GM19043 (cell line): ENCODE results near the gene CAMK1D.

Source experiments
- ATAC-seq: cut with Tn5 transposase; IDR thresholded peaks from one replicate; pipeline ENCODE4 v1.9.1; 2021; ENCODE audit warnings: low read depth; ENCODE audit not compliant: unreplicated experiment

CAMK1D gene

DNA sequence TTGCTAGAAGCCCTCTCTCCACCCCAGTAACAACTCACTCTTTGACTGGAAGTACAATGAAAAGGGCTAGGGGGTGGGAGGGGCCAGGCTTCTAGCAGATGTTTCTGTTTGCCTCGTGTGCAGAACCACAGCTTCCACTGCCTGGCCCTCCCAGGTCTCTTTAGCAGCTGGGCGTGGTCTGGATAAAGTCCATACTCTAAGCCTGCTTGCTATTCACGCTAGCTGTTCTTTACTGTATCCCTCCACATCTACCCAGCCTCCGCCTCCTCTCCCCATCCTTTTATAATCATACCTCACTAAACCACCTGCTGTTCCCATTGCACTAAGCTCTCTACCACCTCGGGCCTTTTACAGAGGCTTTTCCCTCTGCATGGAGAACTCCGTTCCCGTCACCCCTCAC is 288.8 kb downstream of the CAMK1D start:
- no peak for ATAC-seq

DNA sequence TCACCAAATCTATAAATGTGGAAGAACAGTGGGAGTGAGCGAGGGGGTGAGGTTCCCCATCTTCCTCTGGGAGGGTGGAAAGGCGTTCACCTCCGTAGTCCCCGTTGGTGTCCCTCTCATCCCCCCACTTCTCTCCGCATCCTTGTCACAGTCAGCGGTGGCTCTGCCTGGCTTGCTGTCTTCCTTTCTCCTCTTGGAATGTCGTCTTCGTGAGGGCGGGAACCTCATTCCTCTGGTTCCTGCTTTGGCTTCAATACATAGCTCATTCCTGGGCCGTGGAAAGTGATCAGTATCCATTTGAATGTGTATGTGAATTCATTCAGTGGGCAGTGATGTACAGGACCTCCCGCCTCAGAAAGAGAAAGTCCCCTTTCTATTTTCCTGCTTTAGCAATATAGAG is 289.4 kb downstream of the CAMK1D start:
- no peak for ATAC-seq

GRCh38 chr10:12639996-12640944 is 290.9 kb downstream of the CAMK1D start:
- ATAC-seq, result no peak

DNA sequence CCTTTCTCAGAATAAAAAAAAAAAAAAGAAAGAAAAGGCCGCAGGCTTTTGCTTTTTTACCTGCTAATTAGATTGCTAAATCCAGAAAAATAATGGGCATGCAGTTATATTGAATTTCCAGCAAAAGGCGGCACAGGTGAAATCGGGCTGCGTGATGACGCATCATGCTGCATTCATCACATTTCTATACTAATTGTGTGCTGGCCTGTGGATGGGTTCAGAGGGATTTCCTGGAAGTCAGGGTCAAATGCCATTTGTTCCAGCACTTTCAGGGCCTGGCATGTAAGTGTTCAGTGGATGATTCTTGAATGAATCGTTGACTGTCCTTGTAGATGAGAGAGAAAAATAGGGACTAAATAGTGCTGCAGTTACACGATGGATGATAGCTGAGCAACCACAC is 292.7 kb downstream of the CAMK1D start:
- no peak for ATAC-seq

GRCh38 chr10:12643279-12643678 is 293.9 kb downstream of the CAMK1D start:
- no peak for ATAC-seq

DNA sequence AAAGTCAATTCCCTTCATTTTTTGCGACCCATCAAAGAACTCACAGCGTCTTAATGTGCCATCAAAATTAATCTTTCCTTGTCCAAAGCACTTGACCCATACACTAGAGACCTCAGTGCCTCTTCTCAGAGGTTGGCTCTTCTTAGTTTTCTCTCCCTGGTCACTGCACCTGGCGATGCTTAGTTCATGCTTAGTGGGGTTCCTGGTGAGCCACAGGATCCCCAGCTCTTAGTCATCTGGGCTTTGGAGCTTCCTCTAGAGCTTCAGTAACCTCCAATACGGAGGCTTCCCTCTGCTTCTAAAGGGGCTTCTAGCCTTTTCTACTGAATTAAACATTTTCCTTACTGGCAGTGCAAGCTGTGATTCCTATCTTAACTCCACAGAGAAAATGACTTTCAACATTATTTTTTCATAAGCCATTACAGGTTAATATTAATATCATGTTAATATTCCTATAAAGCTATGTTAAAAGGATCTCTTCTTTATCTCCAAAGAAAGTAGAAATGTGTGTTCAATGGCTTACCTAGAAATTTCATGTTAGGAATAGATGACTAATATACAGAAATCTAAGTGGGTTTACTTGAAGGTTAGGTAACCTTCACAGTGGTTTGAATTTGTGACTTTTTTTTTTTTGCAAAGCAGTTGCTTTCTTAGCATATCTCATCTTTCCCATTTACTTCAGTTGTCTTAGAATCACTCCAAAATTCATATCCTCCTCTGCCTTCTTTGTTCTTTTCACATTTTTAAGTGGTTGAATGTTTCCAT is 295.2 kb downstream of the CAMK1D start:
- no peak for ATAC-seq

- ATAC-seq, result no peak
Measured at GRCh38 chr10:12645449-12645848, 296.1 kb downstream of the CAMK1D start.

GRCh38 chr10:12649012-12649584 is 299.8 kb downstream of the CAMK1D start:
- ATAC-seq, result no peak

DNA sequence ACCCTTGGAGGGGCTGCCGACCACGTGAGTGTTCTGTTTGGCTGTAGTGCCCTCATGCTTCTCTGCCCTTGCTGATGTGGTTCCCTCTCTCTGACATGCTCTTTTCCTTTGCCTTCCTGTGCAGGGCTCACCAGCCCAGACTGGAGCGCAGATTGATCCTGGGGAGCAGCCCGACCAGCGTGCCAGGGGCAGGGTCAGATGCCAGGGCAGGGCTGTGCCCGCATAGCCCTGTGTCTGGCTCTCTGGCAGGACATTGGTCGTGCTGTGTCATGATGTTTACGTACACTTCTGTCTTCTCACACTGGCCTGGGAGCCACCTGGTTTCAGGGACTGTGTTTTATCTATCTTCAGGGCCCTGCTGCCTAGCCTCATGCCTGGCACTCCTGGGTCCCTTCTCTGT is 300.8 kb downstream of the CAMK1D start:
- ATAC-seq, result no peak

- ATAC-seq, result no peak
Measured at GRCh38 chr10:12650538-12651298, 301.4 kb downstream of the CAMK1D start.

- ATAC-seq, result no peak
Measured at GRCh38 chr10:12655940-12656339, 306.6 kb downstream of the CAMK1D start.

DNA sequence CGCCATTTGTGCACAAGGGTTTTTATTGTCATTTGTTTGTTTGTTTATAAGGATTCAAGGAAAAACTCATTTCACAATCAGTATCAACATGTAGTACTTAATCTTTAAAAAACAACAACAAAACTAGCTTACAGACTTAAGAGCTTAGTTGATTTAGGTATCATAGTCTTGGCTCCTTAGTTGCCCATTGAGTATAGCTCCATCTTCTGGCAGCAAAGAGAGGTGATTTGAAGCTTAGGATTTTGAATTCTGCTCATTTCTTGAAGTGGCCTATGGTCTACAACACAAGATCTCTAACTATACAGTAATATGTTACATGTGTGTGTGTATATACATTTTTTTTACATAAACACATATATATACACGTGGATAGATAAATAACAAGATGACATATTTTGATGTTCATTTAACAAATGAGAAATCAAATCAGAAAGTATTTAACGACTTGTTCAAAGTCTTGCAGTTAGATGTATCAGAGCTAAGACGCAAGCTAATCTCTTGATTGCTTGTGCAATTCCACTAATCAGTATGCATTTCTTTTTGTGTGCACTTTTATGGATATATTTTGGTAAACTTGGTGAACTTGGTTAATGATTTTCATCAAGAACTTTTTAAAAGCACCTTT is 307.3 kb downstream of the CAMK1D start:
- no peak for ATAC-seq

GRCh38 chr10:12657489-12657888 is 308.1 kb downstream of the CAMK1D start:
- ATAC-seq, result no peak

GRCh38 chr10:12658526-12658925 is 309.2 kb downstream of the CAMK1D start:
- ATAC-seq, result no peak

- ATAC-seq, result no peak
Measured at GRCh38 chr10:12659706-12660105, 310.4 kb downstream of the CAMK1D start.

GRCh38 chr10:12660812-12661211 is 311.5 kb downstream of the CAMK1D start:
- ATAC-seq, result no peak

GRCh38 chr10:12661671-12662070 is 312.3 kb downstream of the CAMK1D start:
- no peak for ATAC-seq

DNA sequence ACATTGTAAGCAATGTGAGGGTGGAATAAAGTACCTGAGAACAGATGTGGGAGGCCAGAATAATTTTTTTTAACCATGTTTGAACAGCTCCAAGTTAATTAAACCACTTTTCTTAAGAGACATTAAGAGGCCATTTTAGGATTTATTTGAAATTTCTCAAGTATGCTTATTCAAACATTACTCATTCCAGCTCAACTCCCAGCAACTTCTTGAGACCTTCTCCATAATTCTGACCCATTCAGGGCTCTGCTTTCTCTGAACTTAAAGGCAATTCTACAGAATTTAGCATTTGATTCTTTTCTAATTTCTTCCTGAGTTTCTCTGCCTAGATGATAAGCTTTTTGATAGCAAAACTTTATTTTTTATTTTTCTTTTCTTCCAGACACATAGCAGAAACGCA is 314.5 kb downstream of the CAMK1D start:
- no peak for ATAC-seq

- ATAC-seq, result no peak
Measured at GRCh38 chr10:12665501-12665900, 316.2 kb downstream of the CAMK1D start.

DNA sequence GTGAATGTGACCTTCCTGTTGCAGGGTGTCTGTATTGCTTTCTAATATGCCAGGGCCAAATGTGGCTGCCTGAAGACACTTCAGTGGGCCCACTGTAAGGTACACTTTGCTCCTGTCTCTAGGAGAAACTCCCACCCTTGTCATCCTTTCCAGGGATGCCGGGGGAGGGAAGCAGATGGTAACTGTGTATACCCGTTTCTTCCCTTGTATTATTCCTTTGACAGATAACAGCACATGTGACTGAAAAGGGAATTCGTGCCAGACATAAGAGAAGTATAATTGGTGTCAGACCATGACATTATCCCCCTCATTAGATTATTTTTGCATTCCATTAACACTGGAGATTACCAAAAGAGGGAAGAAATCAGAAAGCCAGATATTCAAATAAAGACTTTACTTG is 317.7 kb downstream of the CAMK1D start:
- ATAC-seq, result no peak
